ENCODE measurements around the gene DLGAP1. TPM values are rescaled to one million over a fixed set of nuclear protein-coding genes. Genes with fewer than 3 reads are reported as not detected.
"Not testable (repeated sequence)": the region's sequence is repeated elsewhere in the genome, so short reads cannot be mapped to it uniquely, and the experiment has no call there.

The DLGAP1 gene
- total RNA-seq, 3 donors from 2014 or later (not counting 1 experiment from before 2014, with no cell fraction given), result not detected

GRCh38 chr18:4308576-4308975 lies 146.5 kb downstream of the DLGAP1 start:
- H3K27me3 ChIP-seq (ENCODE audit: control insufficient read depth, insufficient read depth, low read length), result no peaks in the 10 kb centered on the region
- WGBS (ENCODE audit: insufficient coverage), result 25% methylated on average over 1 of the region's 5 CpGs

GRCh38 chr18:4299395-4299794 lies 155.7 kb downstream of the DLGAP1 start:
- Mint-ChIP-seq H3K4me3 (no peak overlapping the region), H3K27me3 (ENCODE audit: low read depth in 2 of 2) (no peaks in the 10 kb centered on the region), H3K4me1 (no peaks in the 10 kb centered on the region), H3K27ac (no peak overlapping the region), H3K36me3 (no peaks in the 10 kb centered on the region), H3K9me3 (peaks cover 8 to 14% of the 10 kb centered on the region in 2 donors)
- no peak overlapping the region for H3K4me3 ChIP-seq (ENCODE audit: low read length)
- peaks cover 2% of the 10 kb centered on the region for H3K9me3 ChIP-seq (ENCODE audit: control insufficient read depth, insufficient read depth, low read length)
- no peak for TF ChIP-seq CTCF (IDR thresholded peaks at IDR 0.05)
- H3K27me3 ChIP-seq (ENCODE audit: control insufficient read depth, insufficient read depth, low read length), result no peaks in the 10 kb centered on the region
- no peaks in the 10 kb centered on the region for H3K4me1 ChIP-seq (ENCODE audit: control insufficient read depth, insufficient read depth, low read length)
- no peaks in the 10 kb centered on the region for H3K36me3 ChIP-seq (ENCODE audit: control insufficient read depth, insufficient read depth, low read length)
- H3K27ac ChIP-seq (ENCODE audit: low read length), result no peak overlapping the region
- ATAC-seq (no peak), DNase-seq (no peak)
- intact Hi-C loops (cut with micrococcal nuclease), result no loop called here

More at GRCh38 chr18:4308576-4308975, 146.5 kb downstream of the DLGAP1 start:
- no peak for ATAC-seq
- no peaks in the 10 kb centered on the region for H3K36me3 ChIP-seq (ENCODE audit: control insufficient read depth, insufficient read depth, low read length)
- no peaks in the 10 kb centered on the region for H3K4me1 ChIP-seq (ENCODE audit: control insufficient read depth, insufficient read depth, low read length)
- no peak for DNase-seq
- Mint-ChIP-seq H3K27me3 (ENCODE audit: low read depth in 2 of 2) (no peaks in the 10 kb centered on the region), H3K4me3 (no peak overlapping the region), H3K4me1 (no peaks in the 10 kb centered on the region), H3K9me3 (peaks cover 11 to 14% of the 10 kb centered on the region in 2 donors), H3K36me3 (no peaks in the 10 kb centered on the region), H3K27ac (no peak overlapping the region)
- H3K9me3 ChIP-seq (ENCODE audit: control insufficient read depth, insufficient read depth, low read length), result no peaks in the 10 kb centered on the region
- no peak for TF ChIP-seq CTCF (IDR thresholded peaks at IDR 0.05)
- H3K27ac ChIP-seq (ENCODE audit: low read length), result no peak overlapping the region
- no peak overlapping the region for H3K4me3 ChIP-seq (ENCODE audit: low read length)
- intact Hi-C loops (cut with micrococcal nuclease), result no loop called here

- Mint-ChIP-seq H3K4me3 (no peak overlapping the region), H3K27ac (no peak overlapping the region), H3K4me1 (no peaks in the 10 kb centered on the region), H3K36me3 (no peaks in the 10 kb centered on the region), H3K9me3 (peaks cover 13 to 21% of the 10 kb centered on the region in 2 donors), H3K27me3 (ENCODE audit: low read depth in 2 of 2) (no peaks in the 10 kb centered on the region)
- no peak for ATAC-seq
- H3K27me3 ChIP-seq (ENCODE audit: control insufficient read depth, insufficient read depth, low read length), result no peaks in the 10 kb centered on the region
- TF ChIP-seq CTCF (IDR thresholded peaks at IDR 0.05), result no peak
- no peak overlapping the region for H3K4me3 ChIP-seq (ENCODE audit: low read length)
- no peak for DNase-seq
- peaks cover 2% of the 10 kb centered on the region for H3K9me3 ChIP-seq (ENCODE audit: control insufficient read depth, insufficient read depth, low read length)
- H3K36me3 ChIP-seq (ENCODE audit: control insufficient read depth, insufficient read depth, low read length), result no peaks in the 10 kb centered on the region
- no peaks in the 10 kb centered on the region for H3K4me1 ChIP-seq (ENCODE audit: control insufficient read depth, insufficient read depth, low read length)
- no CpG with 5 or more reads among the region's 1 CpG for WGBS (ENCODE audit: insufficient coverage)
- no peak overlapping the region for H3K27ac ChIP-seq (ENCODE audit: low read length)
- intact Hi-C loops (cut with micrococcal nuclease), result no loop called here
These were observed 161.8 kb downstream of the DLGAP1 start for GRCh38 chr18:4293337-4293736.

- no peak for DNase-seq
- ATAC-seq, result no peak
- Histone ChIP-seq H3K4me3 (ENCODE audit: low read length) (no peak overlapping the region), H3K27me3 (ENCODE audit: control insufficient read depth, insufficient read depth, low read length) (no peaks in the 10 kb centered on the region), H3K4me1 (ENCODE audit: control insufficient read depth, insufficient read depth, low read length) (no peaks in the 10 kb centered on the region), H3K9me3 (ENCODE audit: control insufficient read depth, insufficient read depth, low read length) (peaks cover 2% of the 10 kb centered on the region), H3K36me3 (ENCODE audit: control insufficient read depth, insufficient read depth, low read length) (no peaks in the 10 kb centered on the region), H3K27ac (ENCODE audit: low read length) (no peak overlapping the region)
- Mint-ChIP-seq H3K4me3 (no peak overlapping the region), H3K9me3 (peaks cover 12 to 19% of the 10 kb centered on the region in 2 donors), H3K36me3 (no peaks in the 10 kb centered on the region), H3K4me1 (no peaks in the 10 kb centered on the region), H3K27me3 (ENCODE audit: low read depth in 2 of 2) (no peaks in the 10 kb centered on the region), H3K27ac (no peak overlapping the region)
- intact Hi-C loops (cut with micrococcal nuclease), result no loop called here
- TF ChIP-seq CTCF (IDR thresholded peaks at IDR 0.05), result no peak
- WGBS (ENCODE audit: insufficient coverage), result 72% methylated on average over 2 of the region's 2 CpGs
These were observed 162.4 kb downstream of the DLGAP1 start for GRCh38 chr18:4292696-4293095.

GRCh38 chr18:4287340-4287739 lies 167.8 kb downstream of the DLGAP1 start:
- WGBS (ENCODE audit: insufficient coverage), result 94% methylated on average over 3 of the region's 3 CpGs
- H3K4me1 Mint-ChIP-seq; H3K4me3 ChIP-seq (ENCODE audit: low read length); intact Hi-C loops (cut with micrococcal nuclease); H3K36me3 Mint-ChIP-seq; H3K27me3 Mint-ChIP-seq (ENCODE audit: low read depth in 2 of 2); H3K9me3 ChIP-seq (ENCODE audit: control insufficient read depth, insufficient read depth, low read length); ATAC-seq; H3K27ac Mint-ChIP-seq; DNase-seq; H3K4me3 Mint-ChIP-seq; H3K4me1 ChIP-seq (ENCODE audit: control insufficient read depth, insufficient read depth, low read length); H3K27me3 ChIP-seq (ENCODE audit: control insufficient read depth, insufficient read depth, low read length); H3K27ac ChIP-seq (ENCODE audit: low read length); H3K36me3 ChIP-seq (ENCODE audit: control insufficient read depth, insufficient read depth, low read length): not testable (repeated sequence)
- peaks cover 10 to 14% of the 10 kb centered on the region in 2 donors for H3K9me3 Mint-ChIP-seq
